ENCODE data around the gene SH3GL1.
"Not testable (repeated sequence)": the region's sequence is repeated elsewhere in the genome, so short reads cannot be mapped to it uniquely, and the experiment has no call there.

The SH3GL1 gene

DNA sequence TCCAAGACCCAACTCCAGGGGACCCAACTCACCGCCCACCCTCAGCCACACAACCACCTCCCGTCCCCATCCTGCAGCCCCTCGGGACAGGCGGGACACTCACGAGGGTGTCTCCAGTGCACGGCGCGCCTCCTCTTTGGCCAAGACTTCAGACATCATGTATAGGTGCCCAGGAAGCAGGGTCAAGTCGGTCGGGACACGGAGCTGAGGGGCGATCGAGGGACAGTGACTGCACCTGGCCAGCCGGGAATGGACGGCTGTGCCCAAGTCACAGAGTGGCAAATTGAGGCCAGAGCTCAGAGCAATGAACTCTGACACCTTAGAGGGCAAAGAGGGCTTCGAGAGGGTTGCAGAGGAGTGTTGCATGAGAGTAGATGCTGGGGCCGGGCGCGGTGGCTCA lies 70.5 kb downstream of the SH3GL1 start:
- Histone ChIP-seq H3K36me3 (ENCODE audit: insufficient read depth, low read length) (no peaks in the 10 kb centered on the region), H4K20me1 (ENCODE audit: insufficient read depth, low read length) (no peaks in the 10 kb centered on the region), H2AFZ (ENCODE audit: low read depth, low read length) (no peak overlapping the region), H3K4me1 (ENCODE audit: insufficient read depth, low read length) (no peaks in the 10 kb centered on the region), H3K27ac (ENCODE audit: low read length) (no peak overlapping the region), H3K4me3 (ENCODE audit: low read depth in 1 of 2, low read length in 2 of 2) (no peak overlapping the region), H3K9ac (ENCODE audit: low read depth, low read length) (no peak overlapping the region), H3K27me3 (ENCODE audit: insufficient read depth, low read length, poor library complexity) (no peaks in the 10 kb centered on the region), H3K79me2 (ENCODE audit: insufficient read depth, low read length) (no peaks in the 10 kb centered on the region), H3K9me3 (ENCODE audit: insufficient read depth, low read length, severe bottlenecking) (no peaks in the 10 kb centered on the region), H3K4me2 (ENCODE audit: insufficient read depth, low read length) (no peak overlapping the region)
- ATAC-seq (ENCODE audit: insufficient read depth, low read depth) = no peak
- TF ChIP-seq, protein P1, sequence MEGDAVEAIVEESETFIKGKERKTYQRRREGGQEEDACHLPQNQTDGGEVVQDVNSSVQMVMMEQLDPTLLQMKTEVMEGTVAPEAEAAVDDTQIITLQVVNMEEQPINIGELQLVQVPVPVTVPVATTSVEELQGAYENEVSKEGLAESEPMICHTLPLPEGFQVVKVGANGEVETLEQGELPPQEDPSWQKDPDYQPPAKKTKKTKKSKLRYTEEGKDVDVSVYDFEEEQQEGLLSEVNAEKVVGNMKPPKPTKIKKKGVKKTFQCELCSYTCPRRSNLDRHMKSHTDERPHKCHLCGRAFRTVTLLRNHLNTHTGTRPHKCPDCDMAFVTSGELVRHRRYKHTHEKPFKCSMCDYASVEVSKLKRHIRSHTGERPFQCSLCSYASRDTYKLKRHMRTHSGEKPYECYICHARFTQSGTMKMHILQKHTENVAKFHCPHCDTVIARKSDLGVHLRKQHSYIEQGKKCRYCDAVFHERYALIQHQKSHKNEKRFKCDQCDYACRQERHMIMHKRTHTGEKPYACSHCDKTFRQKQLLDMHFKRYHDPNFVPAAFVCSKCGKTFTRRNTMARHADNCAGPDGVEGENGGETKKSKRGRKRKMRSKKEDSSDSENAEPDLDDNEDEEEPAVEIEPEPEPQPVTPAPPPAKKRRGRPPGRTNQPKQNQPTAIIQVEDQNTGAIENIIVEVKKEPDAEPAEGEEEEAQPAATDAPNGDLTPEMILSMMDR (IDR thresholded peaks at IDR 0.05; ENCODE audit: borderline replicate concordance, extremely low read depth, low read length, poor library complexity, severe bottlenecking) = no peak
- no peak for TF ChIP-seq EZH2 (IDR thresholded peaks at IDR 0.05; ENCODE audit: borderline replicate concordance, low read depth, low read length, severe bottlenecking)
- no peak for DNase-seq

DNA sequence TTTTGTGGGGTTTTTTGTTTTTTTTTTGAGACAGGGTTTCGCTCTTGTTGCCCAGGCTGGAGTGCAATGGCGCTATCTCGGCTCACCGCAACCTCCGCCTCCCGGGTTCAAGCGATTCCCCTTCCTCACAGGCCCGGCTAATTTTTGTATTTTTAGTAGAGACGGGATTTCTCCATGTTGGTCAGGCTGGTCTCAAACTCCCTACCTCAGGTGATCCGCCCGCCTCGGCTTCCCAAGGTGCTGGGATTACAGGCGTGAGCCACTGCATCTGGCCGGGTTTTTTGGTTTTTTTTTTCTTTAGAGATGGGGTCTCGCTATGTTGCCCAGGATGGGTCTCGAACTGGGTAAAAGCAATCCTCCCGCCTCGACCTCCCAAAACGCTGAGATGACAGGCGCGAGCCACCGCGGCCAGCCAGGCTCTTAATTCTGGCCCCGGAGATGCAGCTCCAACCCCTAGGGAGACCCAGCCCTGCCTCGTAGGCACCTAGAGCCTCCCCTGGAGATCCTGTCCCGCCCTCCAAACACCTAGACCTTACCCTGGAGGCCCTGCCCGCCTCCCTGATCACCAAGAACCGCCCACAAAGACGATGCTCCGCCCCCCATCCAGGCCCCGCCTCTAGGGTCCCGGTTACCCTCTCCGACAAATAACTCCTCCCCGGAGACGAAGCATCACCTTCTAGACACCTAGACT lies 71.2 kb downstream of the SH3GL1 start:
- H4K20me1 ChIP-seq (ENCODE audit: insufficient read depth, low read length); H3K4me2 ChIP-seq (ENCODE audit: insufficient read depth, low read length); H3K9me3 ChIP-seq (ENCODE audit: insufficient read depth, low read length, severe bottlenecking); H3K27ac ChIP-seq (ENCODE audit: low read length); H3K79me2 ChIP-seq (ENCODE audit: insufficient read depth, low read length); ATAC-seq (ENCODE audit: insufficient read depth, low read depth); H3K9ac ChIP-seq (ENCODE audit: low read depth, low read length); H3K4me3 ChIP-seq (ENCODE audit: low read depth in 1 of 2, low read length in 2 of 2); H2AFZ ChIP-seq (ENCODE audit: low read depth, low read length); H3K4me1 ChIP-seq (ENCODE audit: insufficient read depth, low read length); H3K36me3 ChIP-seq (ENCODE audit: insufficient read depth, low read length); H3K27me3 ChIP-seq (ENCODE audit: insufficient read depth, low read length, poor library complexity); DNase-seq: not testable (repeated sequence)

DNA sequence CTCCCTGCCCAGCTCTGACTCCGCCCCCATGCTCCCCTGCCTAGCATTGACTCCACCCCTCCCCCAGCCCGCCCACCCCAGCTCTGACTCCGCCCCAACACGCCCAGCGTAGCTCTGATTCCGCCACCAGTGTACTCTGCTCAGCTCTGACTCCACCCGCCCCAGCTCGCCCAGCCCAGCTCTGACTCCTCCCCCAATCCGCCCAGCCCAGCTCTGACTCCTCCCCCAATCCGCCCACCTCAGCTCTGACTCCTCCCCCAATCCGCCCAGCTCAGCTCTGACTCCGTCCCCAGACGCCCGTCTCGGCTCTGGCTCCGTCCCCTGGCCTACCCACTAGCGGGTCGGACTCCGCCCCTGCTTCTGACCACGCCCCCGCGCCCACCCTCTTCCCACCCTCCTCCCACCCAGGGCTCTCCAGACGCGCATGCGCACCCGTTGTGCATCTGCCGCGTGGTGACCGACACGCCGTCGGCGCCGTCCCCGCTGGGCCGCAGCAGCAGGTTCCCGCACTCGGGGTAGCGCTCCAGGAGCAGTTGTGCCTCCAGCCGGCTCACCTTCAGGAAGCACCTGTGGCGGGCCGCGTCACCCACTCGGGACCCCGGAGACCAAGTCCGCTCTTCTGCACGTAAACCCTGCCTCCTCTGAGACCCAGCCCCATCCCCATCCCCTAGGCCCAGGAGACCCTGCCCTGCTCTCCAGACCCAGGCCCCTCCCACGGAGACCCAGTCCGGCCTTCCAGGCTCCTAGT lies 71.9 kb downstream of the SH3GL1 start:
- Histone ChIP-seq H3K9me3 (ENCODE audit: insufficient read depth, low read length, severe bottlenecking) (no peaks in the 10 kb centered on the region), H3K9ac (ENCODE audit: low read depth, low read length) (no peak overlapping the region), H4K20me1 (ENCODE audit: insufficient read depth, low read length) (no peaks in the 10 kb centered on the region), H3K79me2 (ENCODE audit: insufficient read depth, low read length) (no peaks in the 10 kb centered on the region), H3K27me3 (ENCODE audit: insufficient read depth, low read length, poor library complexity) (no peaks in the 10 kb centered on the region), H2AFZ (ENCODE audit: low read depth, low read length) (no peak overlapping the region), H3K27ac (ENCODE audit: low read length) (no peak overlapping the region), H3K36me3 (ENCODE audit: insufficient read depth, low read length) (no peaks in the 10 kb centered on the region), H3K4me2 (ENCODE audit: insufficient read depth, low read length) (no peak overlapping the region), H3K4me3 (ENCODE audit: low read depth in 1 of 2, low read length in 2 of 2) (no peak overlapping the region), H3K4me1 (ENCODE audit: insufficient read depth, low read length) (no peaks in the 10 kb centered on the region)
- no peak for TF ChIP-seq EZH2 (IDR thresholded peaks at IDR 0.05; ENCODE audit: borderline replicate concordance, low read depth, low read length, severe bottlenecking)
- TF ChIP-seq, protein P1 (IDR thresholded peaks at IDR 0.05; ENCODE audit: borderline replicate concordance, extremely low read depth, low read length, poor library complexity, severe bottlenecking) = no peak
- ATAC-seq (ENCODE audit: insufficient read depth, low read depth) (peak; percentile 73), DNase-seq (peak; percentile 38)

DNA sequence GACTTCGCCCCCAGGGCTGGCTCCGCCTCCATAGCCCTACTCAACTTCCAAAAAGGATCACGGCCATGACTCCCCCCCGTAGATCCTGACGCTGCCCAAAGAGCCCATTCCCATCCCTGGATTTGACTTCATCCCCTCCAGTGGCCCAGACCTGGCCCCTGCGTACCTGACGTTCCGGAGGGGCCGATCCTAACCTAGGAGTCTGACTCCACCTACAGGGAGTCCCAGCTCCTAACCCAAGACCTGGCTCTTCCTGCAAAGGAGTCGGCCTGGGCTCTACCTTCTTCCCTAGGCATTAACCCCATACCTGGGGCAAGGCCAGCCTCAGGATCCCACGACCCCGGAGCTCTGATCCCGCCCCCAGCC lies 72.5 kb downstream of the SH3GL1 start:
- no peak overlapping the region for H3K9ac ChIP-seq (ENCODE audit: low read depth, low read length)
- H2AFZ ChIP-seq (ENCODE audit: low read depth, low read length) = no peak overlapping the region
- no peak for ATAC-seq (ENCODE audit: insufficient read depth, low read depth)
- TF ChIP-seq, protein P1 (IDR thresholded peaks at IDR 0.05; ENCODE audit: borderline replicate concordance, extremely low read depth, low read length, poor library complexity, severe bottlenecking) = no peak
- no peak for TF ChIP-seq EZH2 (IDR thresholded peaks at IDR 0.05; ENCODE audit: borderline replicate concordance, low read depth, low read length, severe bottlenecking)
- H3K9me3 ChIP-seq (ENCODE audit: insufficient read depth, low read length, severe bottlenecking) = no peaks in the 10 kb centered on the region
- H3K4me3 ChIP-seq (ENCODE audit: low read depth in 1 of 2, low read length in 2 of 2) = no peak overlapping the region
- no peaks in the 10 kb centered on the region for H3K36me3 ChIP-seq (ENCODE audit: insufficient read depth, low read length)
- no peak overlapping the region for H3K4me2 ChIP-seq (ENCODE audit: insufficient read depth, low read length)
- no peaks in the 10 kb centered on the region for H3K4me1 ChIP-seq (ENCODE audit: insufficient read depth, low read length)
- no peak for DNase-seq
- no peak overlapping the region for H3K27ac ChIP-seq (ENCODE audit: low read length)
- no peaks in the 10 kb centered on the region for H4K20me1 ChIP-seq (ENCODE audit: insufficient read depth, low read length)
- H3K27me3 ChIP-seq (ENCODE audit: insufficient read depth, low read length, poor library complexity) = no peaks in the 10 kb centered on the region
- no peaks in the 10 kb centered on the region for H3K79me2 ChIP-seq (ENCODE audit: insufficient read depth, low read length)

Data from DND-41 (cell line).